ENCODE measurements around the gene TTC7B. TPM values are rescaled to one million over a fixed set of nuclear protein-coding genes. Genes with fewer than 3 reads are reported as not detected.

Gene TTC7B
- total and polyA plus RNA-seq, 7 donors: 5.5 to 70.9 (median 46.8) TPM

DNA sequence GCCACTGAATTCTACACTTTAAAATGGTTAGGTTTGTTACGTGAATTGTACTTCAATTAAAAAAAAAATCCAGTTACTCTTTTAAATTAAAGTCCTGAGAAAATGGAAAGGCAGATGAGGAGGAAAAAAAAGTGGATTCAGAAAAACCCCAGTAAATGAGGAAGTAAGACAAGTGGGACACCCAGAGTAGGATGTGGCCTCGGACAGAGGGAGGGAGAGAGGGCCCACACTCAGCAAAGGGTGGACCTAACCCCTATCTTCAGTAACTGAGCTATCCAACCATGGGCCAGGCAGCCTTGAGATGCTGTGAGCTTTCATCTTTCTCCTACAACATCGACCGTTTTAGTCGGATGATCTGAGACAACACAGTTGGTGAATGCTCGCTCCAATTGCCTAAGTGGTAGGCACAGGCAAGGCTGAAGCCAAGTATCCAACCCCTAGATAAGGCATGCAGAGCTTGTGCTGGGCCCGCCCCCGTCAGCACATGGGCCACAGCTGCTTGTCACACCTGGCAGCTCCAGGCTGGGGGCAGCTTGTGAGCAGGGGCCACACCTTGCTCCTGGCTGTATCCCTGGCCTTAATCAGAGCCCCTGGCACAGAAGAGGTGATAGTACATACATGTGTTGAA, 142.1 kb downstream of the TTC7B start:
- Histone ChIP-seq H3K9me3 (no peaks in the 10 kb centered on the region), H3K27me3 (no peaks in the 10 kb centered on the region), H3K4me1 (peaks cover 0 to 71% (median 61%) of the 10 kb centered on the region in 4 donors), H3K27ac (peak overlapping the region in 3 of 4 donors; percentile 83 to 86 (median 85)), H3K4me3 (no peak overlapping the region), H3K36me3 (peaks cover 0 to 13% (median 0%) of the 10 kb centered on the region in 4 donors)
- intact Hi-C loops (cut with DNase I): no loop called here
- TF ChIP-seq, protein P1, sequence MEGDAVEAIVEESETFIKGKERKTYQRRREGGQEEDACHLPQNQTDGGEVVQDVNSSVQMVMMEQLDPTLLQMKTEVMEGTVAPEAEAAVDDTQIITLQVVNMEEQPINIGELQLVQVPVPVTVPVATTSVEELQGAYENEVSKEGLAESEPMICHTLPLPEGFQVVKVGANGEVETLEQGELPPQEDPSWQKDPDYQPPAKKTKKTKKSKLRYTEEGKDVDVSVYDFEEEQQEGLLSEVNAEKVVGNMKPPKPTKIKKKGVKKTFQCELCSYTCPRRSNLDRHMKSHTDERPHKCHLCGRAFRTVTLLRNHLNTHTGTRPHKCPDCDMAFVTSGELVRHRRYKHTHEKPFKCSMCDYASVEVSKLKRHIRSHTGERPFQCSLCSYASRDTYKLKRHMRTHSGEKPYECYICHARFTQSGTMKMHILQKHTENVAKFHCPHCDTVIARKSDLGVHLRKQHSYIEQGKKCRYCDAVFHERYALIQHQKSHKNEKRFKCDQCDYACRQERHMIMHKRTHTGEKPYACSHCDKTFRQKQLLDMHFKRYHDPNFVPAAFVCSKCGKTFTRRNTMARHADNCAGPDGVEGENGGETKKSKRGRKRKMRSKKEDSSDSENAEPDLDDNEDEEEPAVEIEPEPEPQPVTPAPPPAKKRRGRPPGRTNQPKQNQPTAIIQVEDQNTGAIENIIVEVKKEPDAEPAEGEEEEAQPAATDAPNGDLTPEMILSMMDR (IDR thresholded peaks at IDR 0.05): no peak
- TF ChIP-seq POLR2AphosphoS5 (IDR thresholded peaks at IDR 0.05) (no peak), EP300 (IDR thresholded peaks at IDR 0.05) (no peak), POLR2A (IDR thresholded peaks at IDR 0.05) (no peak)
- 84% methylated on average over 8 of the region's 8 CpGs for WGBS, 2 donors
- no peak for DNase-seq

DNA sequence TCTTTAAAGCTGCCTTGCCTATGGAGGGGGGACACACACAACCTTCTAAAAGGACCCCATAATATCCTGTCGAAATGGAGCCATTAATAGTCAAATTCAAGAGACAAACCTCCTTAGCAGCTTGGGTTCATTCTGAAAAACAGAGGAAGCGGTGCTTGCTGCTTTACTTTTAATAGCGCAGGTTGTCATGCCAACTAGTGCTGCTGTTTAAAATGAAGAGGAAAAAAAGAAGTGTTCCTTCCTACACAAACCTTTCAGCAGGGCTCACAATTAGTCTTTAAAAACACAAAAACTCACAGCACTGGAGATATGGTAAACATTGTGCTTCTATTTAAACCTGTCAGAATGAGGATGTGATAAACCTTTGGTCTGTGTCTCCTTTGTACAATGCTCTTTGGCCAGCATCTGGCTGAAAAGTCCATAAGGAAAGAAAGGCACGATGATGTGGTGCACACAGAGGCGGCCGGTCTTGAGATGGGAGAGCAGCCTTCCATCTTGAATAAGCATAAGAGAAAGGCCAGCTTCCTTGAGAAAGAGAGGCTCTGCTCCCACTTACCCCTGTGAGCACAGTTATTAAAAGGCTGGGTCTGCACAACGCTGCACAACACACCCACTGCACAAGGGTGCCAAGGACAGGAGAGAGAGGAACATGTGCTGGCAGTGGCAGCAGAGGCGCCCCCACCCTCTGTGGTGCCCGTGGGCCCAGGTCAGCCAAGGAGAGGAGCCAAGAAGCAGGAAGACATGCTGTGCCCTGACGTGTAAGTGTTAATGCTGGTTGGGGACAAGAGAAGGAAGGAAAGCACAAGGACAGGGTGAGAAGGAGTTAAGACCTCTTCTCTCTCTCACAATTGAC, 144.6 kb downstream of the TTC7B start:
- Histone ChIP-seq H3K4me3 (no peak overlapping the region), H3K27me3 (no peaks in the 10 kb centered on the region), H3K36me3 (peaks cover 0 to 13% (median 0%) of the 10 kb centered on the region in 4 donors), H3K9me3 (no peaks in the 10 kb centered on the region), H3K27ac (peak overlapping the region; percentile 38 to 60 (median 42)), H3K4me1 (peaks cover 0 to 52% (median 46%) of the 10 kb centered on the region in 4 donors)
- WGBS, 2 donors: 46 to 59% methylated on average over 10 of the region's 10 CpGs
- intact Hi-C loops (cut with DNase I): no loop called here
- DNase-seq: no peak
- TF ChIP-seq EP300 (IDR thresholded peaks at IDR 0.05): no peak
- no peak for TF ChIP-seq POLR2A (IDR thresholded peaks at IDR 0.05)
- TF ChIP-seq, protein P1 (IDR thresholded peaks at IDR 0.05): no peak
- peak in 1 of 4 donors; percentile 13 for TF ChIP-seq POLR2AphosphoS5 (IDR thresholded peaks at IDR 0.05)

DNA sequence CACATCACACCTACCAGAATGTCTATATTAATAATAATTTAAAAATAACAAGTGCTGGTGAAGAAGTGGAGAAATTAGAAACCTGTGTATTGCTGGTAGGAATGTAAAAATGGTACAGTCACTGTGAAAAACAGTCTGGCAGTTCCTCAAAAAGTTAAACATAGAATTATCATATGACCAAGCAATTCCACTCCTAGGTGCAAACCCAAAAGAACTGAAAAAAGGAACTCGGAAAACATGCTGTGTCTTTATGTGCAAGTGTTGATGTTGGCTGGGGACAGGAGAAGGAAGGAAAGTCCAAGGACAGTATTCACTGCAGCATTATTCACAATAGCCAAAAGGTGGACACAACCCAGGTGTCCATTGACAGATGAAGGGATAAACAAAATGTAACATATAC, 146.5 kb downstream of the TTC7B start:
- no peaks in the 10 kb centered on the region for H3K9me3 ChIP-seq
- 89 to 92% methylated on average over 1 of the region's 1 CpG for WGBS, 2 donors
- intact Hi-C loops (cut with DNase I): no loop called here
- peaks cover 0 to 52% (median 45%) of the 10 kb centered on the region in 4 donors for H3K4me1 ChIP-seq
- no peak for DNase-seq
- no peaks in the 10 kb centered on the region for H3K27me3 ChIP-seq
- no peak overlapping the region for H3K4me3 ChIP-seq
- TF ChIP-seq POLR2A (IDR thresholded peaks at IDR 0.05) (no peak), POLR2AphosphoS5 (IDR thresholded peaks at IDR 0.05) (no peak), EP300 (IDR thresholded peaks at IDR 0.05) (no peak)
- TF ChIP-seq, protein P1 (IDR thresholded peaks at IDR 0.05): no peak
- H3K36me3 ChIP-seq: peaks cover 0 to 13% (median 0%) of the 10 kb centered on the region in 4 donors
- no peak overlapping the region for H3K27ac ChIP-seq

DNA sequence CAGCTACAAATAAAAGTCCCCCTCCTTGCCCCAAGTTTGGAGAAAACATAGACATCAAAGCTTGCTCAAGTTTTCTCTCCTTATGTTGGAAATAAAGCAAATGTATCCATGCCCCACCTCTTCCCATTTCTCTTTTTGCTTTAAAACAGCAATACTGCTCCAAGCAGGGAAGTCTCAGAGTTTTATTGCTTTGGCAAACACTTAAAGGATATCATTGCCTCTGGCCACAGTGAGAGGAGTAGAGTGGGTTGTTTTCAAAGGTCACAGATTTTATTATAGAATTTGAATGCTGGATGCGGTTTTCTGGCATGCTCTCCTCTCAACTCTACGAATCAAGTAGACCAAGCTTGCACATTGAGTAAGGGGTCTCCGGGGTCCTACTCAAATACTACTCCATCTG, 149.7 kb downstream of the TTC7B start:
- DNase-seq: no peak
- no peaks in the 10 kb centered on the region for H3K27me3 ChIP-seq
- 11 to 68% methylated on average over 3 of the region's 3 CpGs for WGBS, 2 donors

More for the DNA sequence above, 149.7 kb downstream of the TTC7B start:
- Histone ChIP-seq H3K4me3 (no peak overlapping the region), H3K4me1 (peaks cover 0 to 57% (median 47%) of the 10 kb centered on the region in 4 donors), H3K36me3 (peaks cover 0 to 3% (median 0%) of the 10 kb centered on the region in 4 donors), H3K27ac (peak overlapping the region in 3 of 4 donors; percentile 28 to 82 (median 42)), H3K9me3 (no peaks in the 10 kb centered on the region)
- no peak for TF ChIP-seq POLR2AphosphoS5 (IDR thresholded peaks at IDR 0.05)
- TF ChIP-seq, protein P1 (IDR thresholded peaks at IDR 0.05): no peak
- TF ChIP-seq EP300 (IDR thresholded peaks at IDR 0.05): no peak
- no peak for TF ChIP-seq POLR2A (IDR thresholded peaks at IDR 0.05)
- intact Hi-C loops (cut with DNase I): no loop called here
